ENCODE measurements around the gene PSME1. TPM values are rescaled to one million over a fixed set of nuclear protein-coding genes. Genes with fewer than 3 reads are reported as not detected.

PSME1 gene
- total RNA-seq, 1 experiment from 2014 or later = 57.9 TPM

- in situ Hi-C loops (cut with HindIII; ENCODE audit: low sequenced_read_pairs) = no loop called here
Observed at GRCh38 chr14:24123424-24124417, 12.3 kb upstream of the PSME1 start.

GRCh38 chr14:24126939-24127338, 9.1 kb upstream of the PSME1 start:
- in situ Hi-C loops (cut with HindIII; ENCODE audit: low sequenced_read_pairs) = no loop called here
- no peak for DNase-seq (ENCODE audit: low spot score)

More at GRCh38 chr14:24123424-24124417, 12.3 kb upstream of the PSME1 start:
- no peak for DNase-seq (ENCODE audit: low spot score)

- DNase-seq (ENCODE audit: low spot score) = no peak
- in situ Hi-C loops (cut with HindIII; ENCODE audit: low sequenced_read_pairs) = no loop called here
Observed at GRCh38 chr14:24127673-24128072, 8.3 kb upstream of the PSME1 start.

- no peak for DNase-seq (ENCODE audit: low spot score)
- in situ Hi-C loops (cut with HindIII; ENCODE audit: low sequenced_read_pairs) = no loop called here
Observed at GRCh38 chr14:24129410-24129998, 6.5 kb upstream of the PSME1 start.

GRCh38 chr14:24130380-24130716, 5.6 kb upstream of the PSME1 start, which contains the start of gene FITM1:
FITM1 (plus strand) TSS chr14:24130659; CDS start chr14:24131564, 905 bp downstream.
- DNase-seq (ENCODE audit: low spot score) = no peak
- in situ Hi-C loops (cut with HindIII; ENCODE audit: low sequenced_read_pairs) = no loop called here

- in situ Hi-C loops (cut with HindIII; ENCODE audit: low sequenced_read_pairs) = no loop called here
- DNase-seq (ENCODE audit: low spot score) = no peak
Observed at GRCh38 chr14:24130717-24131548, 5.1 kb upstream of the PSME1 start.

- in situ Hi-C loops (cut with HindIII; ENCODE audit: low sequenced_read_pairs) = no loop called here
- DNase-seq (ENCODE audit: low spot score) = no peak
Observed at GRCh38 chr14:24131549-24131966, 4.4 kb upstream of the PSME1 start.

- in situ Hi-C loops (cut with HindIII; ENCODE audit: low sequenced_read_pairs) = no loop called here
- DNase-seq (ENCODE audit: low spot score) = no peak
Observed at GRCh38 chr14:24132061-24132685, 3.8 kb upstream of the PSME1 start.

GRCh38 chr14:24132976-24133375, 3.0 kb upstream of the PSME1 start:
- DNase-seq (ENCODE audit: low spot score) = no peak
- in situ Hi-C loops (cut with HindIII; ENCODE audit: low sequenced_read_pairs) = no loop called here

GRCh38 chr14:24133735-24134134, 2.3 kb upstream of the PSME1 start:
- DNase-seq (ENCODE audit: low spot score) = no peak
- in situ Hi-C loops (cut with HindIII; ENCODE audit: low sequenced_read_pairs) = no loop called here

GRCh38 chr14:24135584-24135833, 485 bp upstream of the PSME1 start:
- in situ Hi-C loops (cut with HindIII; ENCODE audit: low sequenced_read_pairs) = no loop called here
- no peak for DNase-seq (ENCODE audit: low spot score)

- in situ Hi-C loops (cut with HindIII; ENCODE audit: low sequenced_read_pairs) = no loop called here
- DNase-seq (ENCODE audit: low spot score) = peak; percentile 15
Observed at GRCh38 chr14:24136684-24137528, 912 bp downstream of the PSME1 start.

- in situ Hi-C loops (cut with HindIII; ENCODE audit: low sequenced_read_pairs) = no loop called here
- DNase-seq (ENCODE audit: low spot score) = peak; percentile 13
Observed at GRCh38 chr14:24137529-24138395, 1.8 kb downstream of the PSME1 start.

GRCh38 chr14:24138396-24139271, 2.6 kb downstream of the PSME1 start:
- in situ Hi-C loops (cut with HindIII; ENCODE audit: low sequenced_read_pairs) = no loop called here
- no peak for DNase-seq (ENCODE audit: low spot score)

GRCh38 chr14:24139272-24139934, 3.4 kb downstream of the PSME1 start:
- no peak for DNase-seq (ENCODE audit: low spot score)
- in situ Hi-C loops (cut with HindIII; ENCODE audit: low sequenced_read_pairs) = no loop called here

GRCh38 chr14:24141097-24141880, 5.3 kb downstream of the PSME1 start, which contains the start of gene EMC9:
EMC9 (minus strand) TSS chr14:24141591; CDS start chr14:24141304, 287 bp downstream.
- DNase-seq (ENCODE audit: low spot score) = peak; percentile 100
- in situ Hi-C loops (cut with HindIII; ENCODE audit: low sequenced_read_pairs) = no loop called here

Measured in G401 (cell line).